GM18520 (cell line): ENCODE results near the gene ARHGAP45.
A peak's percentile ranks its signal among the peaks of the same experiment; 100 is the strongest.

ENCODE experiments used
- ATAC-seq: cut with Tn5 transposase; IDR thresholded peaks from one replicate; pipeline ENCODE4 v1.9.1; 2021; ENCODE audit not compliant: unreplicated experiment

Gene ARHGAP45

DNA sequence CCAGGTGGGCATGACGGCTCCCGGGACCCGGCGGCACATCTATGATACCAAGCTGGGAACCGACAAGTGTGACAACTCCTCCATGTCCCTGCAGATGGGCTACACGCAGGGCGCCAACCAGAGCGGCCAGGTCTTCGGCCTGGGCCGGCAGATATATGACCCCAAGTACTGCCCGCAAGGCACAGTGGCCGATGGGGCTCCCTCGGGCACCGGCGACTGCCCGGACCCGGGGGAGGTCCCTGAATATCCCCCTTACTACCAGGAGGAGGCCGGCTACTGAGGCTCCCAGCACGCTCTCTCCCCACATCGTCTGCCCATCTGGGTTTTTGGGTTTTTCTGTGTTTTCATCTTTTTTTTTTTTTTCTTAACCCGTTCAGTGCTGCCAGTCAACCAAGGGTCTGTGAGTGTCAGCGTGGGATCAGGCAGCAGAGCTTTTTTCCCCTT, 29.3 kb upstream of the ARHGAP45 start:
- no peak for ATAC-seq

GRCh38 chr19:1038978-1039645, 27.9 kb upstream of the ARHGAP45 start:
- no peak for ATAC-seq

DNA sequence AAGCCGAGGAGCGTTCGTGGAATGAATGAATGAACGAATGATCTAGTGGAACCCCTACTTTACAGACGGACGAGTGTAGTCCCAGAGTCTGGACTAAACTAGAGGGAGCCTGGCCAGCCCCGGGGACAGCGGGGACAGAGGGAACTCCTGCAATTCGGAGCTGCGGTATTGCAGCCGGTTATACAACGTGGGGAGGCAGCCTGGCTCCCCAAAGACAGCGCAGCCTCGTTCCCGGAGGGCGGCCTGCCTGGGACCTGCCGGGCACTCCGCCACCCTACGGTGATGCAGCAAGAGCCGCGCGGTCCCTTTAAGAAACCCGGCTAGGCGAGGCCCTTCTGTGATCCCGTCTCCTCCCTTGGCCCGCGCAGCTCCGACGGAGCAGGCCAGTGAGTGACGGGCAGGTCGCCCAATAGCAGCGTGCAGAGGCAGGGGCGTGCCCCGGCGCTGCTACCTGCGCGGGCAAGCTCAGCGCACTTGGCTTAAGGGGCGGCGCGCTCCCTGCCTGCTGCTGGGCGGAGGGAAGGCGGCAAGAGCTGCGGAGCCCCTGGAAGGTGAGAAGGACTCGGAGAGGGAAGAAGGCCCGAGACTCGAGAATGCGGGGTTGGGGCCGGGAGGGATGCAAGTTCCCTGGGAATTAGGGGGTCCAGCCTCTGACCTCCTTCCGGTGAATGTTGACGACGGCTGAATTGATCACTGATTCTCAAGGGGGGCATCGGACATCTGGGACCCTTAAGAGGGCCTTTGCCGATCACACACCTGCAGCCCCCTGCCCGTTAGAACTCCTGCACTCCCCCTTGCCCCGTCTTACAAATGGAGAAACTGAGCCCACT, 27.1 kb upstream of the ARHGAP45 start, which contains the start of gene ABCA7:
TSS of gene ABCA7 (plus strand) at position 462 of the 830 bp plus-strand sequence. CDS start 1,255 bp downstream, outside the sequence.
- peak; percentile 75 for ATAC-seq

DNA sequence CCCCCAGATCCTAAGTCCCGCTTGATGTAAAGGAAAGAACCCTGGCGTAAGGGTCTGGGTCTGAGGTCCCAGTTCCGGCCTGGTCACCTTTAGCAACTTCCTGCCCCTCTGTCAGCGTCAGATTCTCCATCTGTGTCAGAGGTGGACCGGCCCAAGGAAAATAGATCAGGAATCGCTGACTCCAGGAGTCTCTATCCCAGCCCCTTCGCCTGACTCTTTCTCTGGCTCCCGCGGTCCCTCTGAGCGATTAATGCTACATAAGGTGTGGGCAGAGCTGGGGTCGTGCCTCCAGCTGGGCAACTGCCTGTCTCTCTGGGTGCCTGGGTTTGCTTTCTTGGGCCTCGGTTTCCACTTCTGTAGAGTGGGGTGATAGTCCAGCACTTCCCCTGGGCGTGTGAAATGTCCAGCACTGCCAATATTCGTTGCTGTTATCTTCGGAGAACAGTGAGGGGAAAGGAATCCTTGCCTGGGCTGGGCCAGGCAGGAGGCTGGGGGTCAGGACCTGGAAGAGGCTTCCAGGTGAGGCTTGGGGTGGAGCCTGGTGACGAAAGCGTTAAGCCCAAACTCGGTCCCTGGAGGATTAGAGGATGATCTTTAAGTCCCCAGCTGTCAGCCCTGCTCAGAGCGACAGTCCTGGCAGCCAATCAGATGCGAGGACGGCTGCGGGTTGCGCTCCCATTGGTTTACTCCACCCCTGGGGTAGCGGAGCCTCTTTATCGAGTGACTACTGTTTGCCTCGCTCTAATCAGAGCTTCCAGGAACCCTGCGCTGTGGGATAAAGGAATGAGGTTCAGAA, 26.3 kb upstream of the ARHGAP45 start:
- ATAC-seq, result peak; percentile 43

DNA sequence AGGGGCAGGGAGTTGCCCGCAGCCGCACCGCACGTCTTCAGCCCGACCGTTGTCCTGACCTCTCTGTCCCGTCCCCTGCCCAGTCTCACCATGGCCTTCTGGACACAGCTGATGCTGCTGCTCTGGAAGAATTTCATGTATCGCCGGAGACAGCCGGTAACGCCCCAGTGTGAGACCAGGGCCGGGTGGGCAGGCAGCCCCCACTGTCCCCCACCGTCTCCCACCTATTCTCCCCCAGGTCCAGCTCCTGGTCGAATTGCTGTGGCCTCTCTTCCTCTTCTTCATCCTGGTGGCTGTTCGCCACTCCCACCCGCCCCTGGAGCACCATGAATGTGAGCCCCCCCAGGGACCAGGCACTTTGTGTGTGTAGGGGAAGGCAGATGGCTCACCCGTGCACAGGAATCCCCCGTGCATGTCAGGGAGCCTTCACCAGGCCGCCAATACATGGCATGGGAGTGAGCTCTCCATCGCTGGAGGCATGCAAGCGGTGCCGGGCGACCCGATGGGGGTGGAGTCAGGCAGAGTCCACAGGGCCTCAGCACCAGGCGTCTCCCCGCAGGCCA, 25.6 kb upstream of the ARHGAP45 start:
- ATAC-seq, result no peak

DNA sequence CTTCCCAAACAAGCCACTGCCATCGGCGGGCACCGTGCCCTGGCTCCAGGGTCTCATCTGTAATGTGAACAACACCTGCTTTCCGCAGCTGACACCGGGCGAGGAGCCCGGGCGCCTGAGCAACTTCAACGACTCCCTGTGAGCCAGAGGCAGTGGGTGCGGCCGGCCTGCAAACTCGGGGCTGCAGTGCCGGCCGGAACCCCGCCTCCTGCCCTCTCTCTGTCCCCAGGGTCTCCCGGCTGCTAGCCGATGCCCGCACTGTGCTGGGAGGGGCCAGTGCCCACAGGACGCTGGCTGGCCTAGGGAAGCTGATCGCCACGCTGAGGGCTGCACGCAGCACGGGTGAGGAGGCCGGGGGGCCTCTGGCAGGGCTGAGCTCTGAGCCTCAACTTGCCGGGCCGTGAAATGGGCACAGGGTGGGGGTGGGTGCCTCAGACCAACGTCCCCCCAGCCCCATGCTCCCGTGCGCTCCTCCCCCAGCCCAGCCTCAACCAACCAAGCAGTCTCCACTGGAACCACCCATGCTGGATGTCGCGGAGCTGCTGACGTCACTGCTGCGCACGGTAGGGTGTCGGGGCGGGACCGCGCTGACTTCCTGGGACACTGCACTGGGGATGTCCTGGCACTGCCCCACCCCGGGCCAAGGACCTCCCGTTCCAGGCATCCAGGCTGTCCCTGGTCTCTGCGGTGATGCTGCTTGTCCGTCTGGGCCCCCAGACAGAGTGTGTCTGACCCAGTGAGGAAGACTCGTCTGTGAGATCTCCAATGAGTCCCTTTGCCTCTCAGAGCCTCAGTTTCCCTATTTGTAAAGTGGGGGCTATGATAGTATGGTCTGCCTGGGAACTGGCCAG, 24.9 kb upstream of the ARHGAP45 start:
- ATAC-seq, result no peak

- ATAC-seq, result no peak
Measured at GRCh38 chr19:1042689-1043511, 24.1 kb upstream of the ARHGAP45 start.

DNA sequence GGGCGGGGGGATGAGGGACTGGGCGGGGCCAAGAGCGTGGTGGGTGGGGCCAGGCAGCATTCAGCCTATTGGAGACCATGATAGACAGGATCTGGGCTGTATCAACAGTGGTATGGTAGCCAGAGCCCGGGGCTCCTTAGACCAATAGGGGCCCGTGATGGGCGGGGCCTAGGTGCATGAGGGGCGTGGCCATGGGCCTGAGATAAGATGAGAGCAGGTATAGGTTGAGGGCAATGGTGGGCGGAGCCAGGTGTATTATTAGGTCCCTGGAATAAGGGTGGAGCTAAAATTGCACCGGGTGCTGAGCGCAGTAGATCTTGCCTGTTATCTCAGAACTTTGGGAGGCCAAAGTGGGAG, 21.7 kb upstream of the ARHGAP45 start:
- no peak for ATAC-seq

DNA sequence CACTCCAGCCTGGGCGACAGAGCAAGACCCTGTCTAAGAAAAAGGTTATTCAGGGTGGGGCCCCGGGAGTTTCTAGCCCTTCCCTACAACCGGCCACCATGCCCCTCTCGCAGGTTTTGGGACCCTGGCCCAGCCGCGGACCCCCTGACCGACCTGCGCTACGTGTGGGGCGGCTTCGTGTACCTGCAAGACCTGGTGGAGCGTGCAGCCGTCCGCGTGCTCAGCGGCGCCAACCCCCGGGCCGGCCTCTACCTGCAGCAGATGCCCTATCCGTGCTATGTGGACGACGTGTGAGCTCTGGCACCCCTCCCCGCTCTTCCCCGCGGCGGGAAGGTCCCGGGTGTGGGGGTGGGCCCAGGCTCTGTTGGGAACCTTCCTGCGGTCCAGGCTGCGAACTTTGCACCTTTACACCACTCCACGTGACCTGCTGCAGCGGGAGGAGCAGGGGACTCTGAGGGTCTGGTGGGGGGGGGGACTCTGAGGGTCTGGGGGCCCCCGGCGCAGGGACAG, 20.8 kb upstream of the ARHGAP45 start:
- no peak for ATAC-seq

- no peak for ATAC-seq
Measured at GRCh38 chr19:1046836-1047695, 19.9 kb upstream of the ARHGAP45 start.

DNA sequence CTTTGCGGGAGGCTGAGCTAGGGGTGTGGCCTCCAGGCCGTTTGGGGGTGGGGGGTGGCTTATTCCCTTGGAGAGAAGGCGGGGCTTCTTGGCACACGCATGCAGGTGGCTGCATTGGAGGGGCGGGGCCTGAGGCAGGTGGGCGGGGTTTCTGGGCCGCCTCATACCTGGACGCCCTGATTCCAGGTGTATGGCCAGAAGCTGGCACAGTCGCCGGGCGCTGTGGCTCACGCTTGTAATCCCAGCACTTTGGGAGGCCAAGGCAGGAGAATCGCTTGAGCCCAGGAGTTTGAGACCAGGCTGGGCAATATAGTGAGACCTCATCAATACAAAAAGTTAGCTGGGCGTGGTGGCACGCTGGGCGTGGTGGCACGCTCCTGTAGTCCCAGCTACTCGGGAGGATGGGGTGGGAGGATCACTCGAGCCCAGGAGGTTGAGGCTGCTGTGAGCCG, 19.2 kb upstream of the ARHGAP45 start:
- no peak for ATAC-seq

- ATAC-seq, result no peak
Measured at GRCh38 chr19:1049106-1049505, 17.9 kb upstream of the ARHGAP45 start.

- no peak for ATAC-seq
Measured at GRCh38 chr19:1049800-1050199, 17.2 kb upstream of the ARHGAP45 start.

DNA sequence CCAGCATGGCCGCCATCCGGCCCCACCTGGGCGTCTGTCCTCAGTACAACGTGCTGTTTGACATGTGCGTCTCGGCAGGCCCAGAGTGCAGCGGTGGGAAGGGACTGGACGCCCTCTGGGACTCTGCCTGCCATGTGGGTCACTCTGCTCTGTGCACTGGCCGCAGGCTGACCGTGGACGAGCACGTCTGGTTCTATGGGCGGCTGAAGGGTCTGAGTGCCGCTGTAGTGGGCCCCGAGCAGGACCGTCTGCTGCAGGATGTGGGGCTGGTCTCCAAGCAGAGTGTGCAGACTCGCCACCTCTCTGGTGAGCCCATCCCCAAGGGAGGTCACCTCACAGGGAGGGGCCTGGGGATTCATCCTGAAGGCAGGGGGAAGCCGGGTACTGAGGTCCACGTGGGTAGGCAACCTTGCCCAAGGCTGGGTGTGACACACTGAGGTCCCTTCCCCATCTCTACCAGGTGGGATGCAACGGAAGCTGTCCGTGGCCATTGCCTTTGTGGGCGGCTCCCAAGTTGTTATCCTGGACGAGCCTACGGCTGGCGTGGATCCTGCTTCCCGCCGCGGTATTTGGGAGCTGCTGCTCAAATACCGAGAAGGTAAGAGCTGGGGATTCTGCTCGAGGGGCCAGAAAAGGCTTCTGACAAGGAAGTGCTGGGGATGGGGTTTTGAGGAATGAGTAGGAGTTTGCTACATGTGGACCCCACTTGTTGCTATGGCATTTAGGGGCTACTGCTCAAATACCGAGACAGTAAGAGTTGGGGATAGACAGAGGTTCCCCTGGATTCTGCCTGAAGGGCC, 15.8 kb upstream of the ARHGAP45 start:
- ATAC-seq, result no peak

GRCh38 chr19:1051791-1052190, 15.2 kb upstream of the ARHGAP45 start:
- no peak for ATAC-seq

- ATAC-seq, result no peak
Measured at GRCh38 chr19:1052349-1052975, 14.5 kb upstream of the ARHGAP45 start.
